Fibroblast of lung (primary cell): Measurements from ENCODE around the gene RPL37A.

Source experiments
- CTCF ChIP-seq, 2 donors: IDR thresholded peaks in 1 of 2; conservative IDR thresholded peaks in 1 of 2; 1 replicate in 1 of 2; 2 replicates in 1 of 2; pipeline ENCODE4 v1.5.1; 2011 to 2012; ENCODE audit warnings: low read length in 2 of 2, control low read depth in 1 of 2, inconsistent platforms in 1 of 2, low read depth in 1 of 2, mild to moderate bottlenecking in 1 of 2
- EZH2 ChIP-seq: IDR thresholded peaks from 2 replicates; pipeline ENCODE4 v1.5.1; 2012; ENCODE audit warnings: low read length, control low read depth, mild to moderate bottlenecking; ENCODE audit errors: missing control alignments

GRCh38 chr2:216503159-216503629 lies 4.5 kb downstream of the RPL37A start:
- TF ChIP-seq CTCF (conservative IDR thresholded peaks at IDR 0.05 in 1 of 2, IDR thresholded peaks at IDR 0.05 in 1 of 2; ENCODE audit: low read depth in 1 of 2, low read length in 2 of 2), result no peak
- TF ChIP-seq EZH2, result no peak
